HL-60 (cell line): ENCODE data around the gene OR10AD1.
"Not testable (repeated sequence)": the region's sequence is repeated elsewhere in the genome, so short reads cannot be mapped to it uniquely, and the experiment has no call there.

Experiments used
- DNase-seq, 2 experiments: peaks; one replicate each; pipeline ENCODE4 v3.0.0-alpha.2; 2010 to 2020; ENCODE audit warnings: low read depth in 1 of 2, low spot score in 1 of 2
- H3K27ac ChIP-seq: fragments of 250-450 bp; sonication (Bioruptor Pico); replicated peaks from 2 replicates; pipeline ENCODE4 v1.5.1; 2020; ENCODE audit warnings: mild to moderate bottlenecking, moderate library complexity
- H3K27me3 ChIP-seq: fragments of 250-450 bp; sonication (Bioruptor Pico); 2 replicates; pipeline ENCODE4 v1.5.1; 2021; ENCODE audit warnings: mild to moderate bottlenecking, moderate library complexity; ENCODE audit not compliant: insufficient read depth, poor library complexity, severe bottlenecking
- H3K4me3 ChIP-seq: replicated peaks from 2 replicates; pipeline ENCODE4 v1.5.1; 2011; ENCODE audit warnings: mild to moderate bottlenecking, control low read depth, low read length; ENCODE audit not compliant: insufficient read depth
- GABPA ChIP-seq: IDR thresholded peaks from 2 replicates; pipeline ENCODE4 v1.6.1; 2012; ENCODE audit warnings: low read depth
- POLR2AphosphoS5 ChIP-seq: IDR thresholded peaks from 2 replicates; pipeline ENCODE4 v1.6.1; 2012; ENCODE audit warnings: low read depth
- SPI1 ChIP-seq: IDR thresholded peaks from 2 replicates; pipeline ENCODE4 v1.6.1; 2012; ENCODE audit warnings: low read depth, mild to moderate bottlenecking, borderline replicate concordance
- TF ChIP-seq, protein P1 (sequence below): IDR thresholded peaks from 2 replicates; pipeline ENCODE4 v1.6.1; 2012; ENCODE audit warnings: low read depth; ENCODE audit not compliant: insufficient replicate concordance
- TF ChIP-seq, protein P2 (sequence below): IDR thresholded peaks from one replicate; pipeline ENCODE4 v1.5.1; 2011; ENCODE audit warnings: low read length, control low read depth, inconsistent platforms; ENCODE audit not compliant: insufficient read depth

Gene OR10AD1

DNA sequence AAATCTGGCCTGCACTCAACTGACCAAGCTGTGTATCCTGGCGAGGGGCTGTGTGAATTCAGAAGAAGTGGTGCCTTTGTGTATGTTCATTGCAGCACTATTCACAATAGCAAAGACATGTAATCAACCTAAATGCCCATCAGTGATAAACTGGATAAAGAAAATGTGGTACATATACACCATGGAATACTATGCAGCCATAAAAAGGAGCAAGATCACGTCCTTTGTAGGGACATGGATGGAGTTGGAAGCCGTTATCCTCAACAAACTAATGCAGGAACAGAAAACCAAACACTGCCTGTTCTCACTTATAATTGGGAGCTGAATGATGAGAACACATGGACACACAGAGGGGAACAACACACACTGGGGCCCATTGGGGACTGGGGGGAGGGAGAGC, 21.4 kb upstream of the OR10AD1 start:
- not testable (repeated sequence) for H3K27ac ChIP-seq, H3K27me3 ChIP-seq, DNase-seq, H3K4me3 ChIP-seq

DNA sequence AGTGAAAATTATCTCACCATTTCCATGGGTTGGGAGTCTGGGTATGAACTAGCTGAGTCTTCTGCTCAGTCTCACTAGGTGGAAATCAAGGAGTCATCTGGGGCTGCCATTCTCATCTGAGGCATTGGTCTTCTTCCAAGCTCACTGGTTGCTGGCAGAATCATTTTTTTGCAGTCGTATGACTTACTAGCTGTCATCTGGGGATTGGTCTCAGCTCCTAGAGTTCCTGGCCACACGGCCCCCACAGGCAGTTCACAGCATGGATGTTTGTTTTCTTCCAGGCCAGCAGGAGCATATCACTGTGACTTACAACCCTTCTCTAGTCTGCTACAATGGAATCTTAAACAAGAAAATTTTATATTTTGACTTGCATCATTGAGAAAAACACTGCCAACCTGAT, 18.6 kb upstream of the OR10AD1 start:
- Histone ChIP-seq H3K4me3 (no peak overlapping the region), H3K27me3 (no peaks in the 10 kb centered on the region), H3K27ac (no peak overlapping the region)
- DNase-seq, result no peak
- TF ChIP-seq GABPA (no peak), SPI1 (no peak), POLR2AphosphoS5 (no peak)
- TF ChIP-seq, protein P1, sequence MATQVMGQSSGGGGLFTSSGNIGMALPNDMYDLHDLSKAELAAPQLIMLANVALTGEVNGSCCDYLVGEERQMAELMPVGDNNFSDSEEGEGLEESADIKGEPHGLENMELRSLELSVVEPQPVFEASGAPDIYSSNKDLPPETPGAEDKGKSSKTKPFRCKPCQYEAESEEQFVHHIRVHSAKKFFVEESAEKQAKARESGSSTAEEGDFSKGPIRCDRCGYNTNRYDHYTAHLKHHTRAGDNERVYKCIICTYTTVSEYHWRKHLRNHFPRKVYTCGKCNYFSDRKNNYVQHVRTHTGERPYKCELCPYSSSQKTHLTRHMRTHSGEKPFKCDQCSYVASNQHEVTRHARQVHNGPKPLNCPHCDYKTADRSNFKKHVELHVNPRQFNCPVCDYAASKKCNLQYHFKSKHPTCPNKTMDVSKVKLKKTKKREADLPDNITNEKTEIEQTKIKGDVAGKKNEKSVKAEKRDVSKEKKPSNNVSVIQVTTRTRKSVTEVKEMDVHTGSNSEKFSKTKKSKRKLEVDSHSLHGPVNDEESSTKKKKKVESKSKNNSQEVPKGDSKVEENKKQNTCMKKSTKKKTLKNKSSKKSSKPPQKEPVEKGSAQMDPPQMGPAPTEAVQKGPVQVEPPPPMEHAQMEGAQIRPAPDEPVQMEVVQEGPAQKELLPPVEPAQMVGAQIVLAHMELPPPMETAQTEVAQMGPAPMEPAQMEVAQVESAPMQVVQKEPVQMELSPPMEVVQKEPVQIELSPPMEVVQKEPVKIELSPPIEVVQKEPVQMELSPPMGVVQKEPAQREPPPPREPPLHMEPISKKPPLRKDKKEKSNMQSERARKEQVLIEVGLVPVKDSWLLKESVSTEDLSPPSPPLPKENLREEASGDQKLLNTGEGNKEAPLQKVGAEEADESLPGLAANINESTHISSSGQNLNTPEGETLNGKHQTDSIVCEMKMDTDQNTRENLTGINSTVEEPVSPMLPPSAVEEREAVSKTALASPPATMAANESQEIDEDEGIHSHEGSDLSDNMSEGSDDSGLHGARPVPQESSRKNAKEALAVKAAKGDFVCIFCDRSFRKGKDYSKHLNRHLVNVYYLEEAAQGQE, result no peak
- TF ChIP-seq, protein P2, sequence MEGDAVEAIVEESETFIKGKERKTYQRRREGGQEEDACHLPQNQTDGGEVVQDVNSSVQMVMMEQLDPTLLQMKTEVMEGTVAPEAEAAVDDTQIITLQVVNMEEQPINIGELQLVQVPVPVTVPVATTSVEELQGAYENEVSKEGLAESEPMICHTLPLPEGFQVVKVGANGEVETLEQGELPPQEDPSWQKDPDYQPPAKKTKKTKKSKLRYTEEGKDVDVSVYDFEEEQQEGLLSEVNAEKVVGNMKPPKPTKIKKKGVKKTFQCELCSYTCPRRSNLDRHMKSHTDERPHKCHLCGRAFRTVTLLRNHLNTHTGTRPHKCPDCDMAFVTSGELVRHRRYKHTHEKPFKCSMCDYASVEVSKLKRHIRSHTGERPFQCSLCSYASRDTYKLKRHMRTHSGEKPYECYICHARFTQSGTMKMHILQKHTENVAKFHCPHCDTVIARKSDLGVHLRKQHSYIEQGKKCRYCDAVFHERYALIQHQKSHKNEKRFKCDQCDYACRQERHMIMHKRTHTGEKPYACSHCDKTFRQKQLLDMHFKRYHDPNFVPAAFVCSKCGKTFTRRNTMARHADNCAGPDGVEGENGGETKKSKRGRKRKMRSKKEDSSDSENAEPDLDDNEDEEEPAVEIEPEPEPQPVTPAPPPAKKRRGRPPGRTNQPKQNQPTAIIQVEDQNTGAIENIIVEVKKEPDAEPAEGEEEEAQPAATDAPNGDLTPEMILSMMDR, result no peak

DNA sequence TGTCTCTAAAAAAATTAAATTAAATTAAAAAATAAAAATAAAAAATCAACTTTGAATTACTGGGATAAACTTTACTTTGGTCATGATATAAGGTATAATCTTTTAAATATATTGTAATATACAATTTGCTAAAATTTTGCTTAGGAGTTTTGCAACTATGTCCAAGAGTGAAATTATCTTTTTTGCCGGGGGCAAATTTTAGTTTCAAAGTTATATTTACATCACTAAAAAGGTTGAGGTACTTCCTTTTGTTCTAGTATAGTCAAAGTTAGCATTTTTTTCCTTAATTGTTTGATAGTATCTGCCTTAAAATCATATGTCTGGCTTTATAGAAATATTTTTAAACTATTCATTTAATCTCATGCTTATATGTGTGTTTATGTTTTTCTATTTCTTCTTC, 17.6 kb upstream of the OR10AD1 start:
- Histone ChIP-seq H3K27ac (no peak overlapping the region), H3K27me3 (no peaks in the 10 kb centered on the region), H3K4me3 (no peak overlapping the region)
- DNase-seq, result no peak
- no peak for TF ChIP-seq GABPA
- TF ChIP-seq, protein P2, result no peak
- TF ChIP-seq POLR2AphosphoS5, result no peak

DNA sequence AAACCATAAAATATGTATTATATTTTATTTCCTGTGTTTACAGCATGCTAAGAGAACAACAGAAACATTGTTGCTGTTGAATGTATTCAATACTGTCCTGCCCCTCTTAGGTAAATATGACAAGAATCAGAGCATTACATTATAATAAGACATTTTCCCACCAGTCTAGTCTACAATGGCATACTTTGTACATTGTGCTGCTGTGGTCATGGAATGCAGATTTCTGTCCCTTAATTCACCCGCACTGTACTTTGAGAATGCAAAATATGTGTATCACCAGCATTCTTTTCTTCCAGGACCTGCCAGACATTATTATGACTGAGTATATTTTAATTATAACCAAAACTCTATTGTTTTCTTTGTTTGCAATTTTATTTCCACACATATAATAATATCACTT, 16.5 kb upstream of the OR10AD1 start:
- TF ChIP-seq, protein P1, result no peak
- TF ChIP-seq, protein P2, result no peak
- no peak for TF ChIP-seq POLR2AphosphoS5
- no peak for DNase-seq
- no peak overlapping the region for H3K4me3 ChIP-seq
- H3K27me3 ChIP-seq, result no peaks in the 10 kb centered on the region
- no peak overlapping the region for H3K27ac ChIP-seq
